NCI-H345 treated with DMSO at 0.1 percent for 48 hours (cell line): ENCODE measurements around the gene CMKLR1.

Source experiments
- DNase-seq: peaks from one replicate; lab custom pipeline; 2025; ENCODE audit not compliant: unreplicated experiment; lab: John Stamatoyannopoulos, UW

Gene CMKLR1

GRCh38 chr12:108269224-108269623, 69.9 kb downstream of the CMKLR1 start:
- DNase-seq = no peak

- DNase-seq = no peak
These were observed 70.7 kb downstream of the CMKLR1 start for GRCh38 chr12:108268397-108268796.

- no peak for DNase-seq
These were observed 71.7 kb downstream of the CMKLR1 start for GRCh38 chr12:108267450-108267849.

GRCh38 chr12:108266131-108266530, 73.0 kb downstream of the CMKLR1 start:
- no peak for DNase-seq

- DNase-seq = no peak
These were observed 73.6 kb downstream of the CMKLR1 start for GRCh38 chr12:108265505-108265904.

- DNase-seq = no peak
These were observed 78.1 kb downstream of the CMKLR1 start for GRCh38 chr12:108260969-108261368.

GRCh38 chr12:108260039-108260438, 79.1 kb downstream of the CMKLR1 start:
- DNase-seq = no peak

- no peak for DNase-seq
These were observed 81.5 kb downstream of the CMKLR1 start for GRCh38 chr12:108257610-108258106.

- DNase-seq = no peak
These were observed 82.1 kb downstream of the CMKLR1 start for GRCh38 chr12:108257004-108257403.

- DNase-seq = no peak
These were observed 83.9 kb downstream of the CMKLR1 start for GRCh38 chr12:108255252-108255602.

GRCh38 chr12:108254517-108255251, 84.4 kb downstream of the CMKLR1 start:
- DNase-seq = no peak

- DNase-seq = no peak
These were observed 85.1 kb downstream of the CMKLR1 start for GRCh38 chr12:108254030-108254429.

- no peak for DNase-seq
These were observed 85.6 kb downstream of the CMKLR1 start for GRCh38 chr12:108253540-108253939.

GRCh38 chr12:108252523-108252922, 86.6 kb downstream of the CMKLR1 start:
- DNase-seq = no peak

- DNase-seq = no peak
These were observed 91.1 kb downstream of the CMKLR1 start for GRCh38 chr12:108248011-108248410.

GRCh38 chr12:108247130-108247529, 92.0 kb downstream of the CMKLR1 start:
- DNase-seq = no peak

- no peak for DNase-seq
These were observed 97.0 kb downstream of the CMKLR1 start for GRCh38 chr12:108241986-108242703.

- no peak for DNase-seq
These were observed 98.2 kb downstream of the CMKLR1 start for GRCh38 chr12:108240928-108241327.

- DNase-seq = no peak
These were observed 98.9 kb downstream of the CMKLR1 start for GRCh38 chr12:108240027-108240785.

- no peak for DNase-seq
These were observed 99.7 kb downstream of the CMKLR1 start for GRCh38 chr12:108239378-108239777.

- no peak for DNase-seq
These were observed 100.6 kb downstream of the CMKLR1 start for GRCh38 chr12:108238474-108238873.
